ENCODE results near the gene CELF2.
A peak's percentile ranks its signal among the peaks of the same experiment; 100 is the strongest.

CELF2 gene

GRCh38 chr10:11004144-11005077 lies 13.3 kb upstream of the CELF2 start:
- DNase-seq, result no peak

GRCh38 chr10:11005725-11006427 lies 11.8 kb upstream of the CELF2 start:
- DNase-seq, result no peak

GRCh38 chr10:11006428-11006825 lies 11.2 kb upstream of the CELF2 start:
- DNase-seq, result no peak

GRCh38 chr10:11007476-11008020 lies 10.1 kb upstream of the CELF2 start:
- DNase-seq, result no peak

GRCh38 chr10:11009471-11010308 lies 8.0 kb upstream of the CELF2 start:
- DNase-seq, result peak in 1 of 2 donors; percentile 15

GRCh38 chr10:11010582-11010981 lies 7.1 kb upstream of the CELF2 start:
- no peak for DNase-seq

- no peak for DNase-seq
Measured at GRCh38 chr10:11011436-11011835, 6.2 kb upstream of the CELF2 start.

GRCh38 chr10:11011984-11012383 lies 5.7 kb upstream of the CELF2 start:
- DNase-seq, result no peak

- no peak for DNase-seq
Measured at GRCh38 chr10:11012421-11013295, 5.0 kb upstream of the CELF2 start.

GRCh38 chr10:11013836-11014235 lies 3.8 kb upstream of the CELF2 start:
- DNase-seq, result no peak

- DNase-seq, result no peak
Measured at GRCh38 chr10:11014671-11015445, 2.8 kb upstream of the CELF2 start.

GRCh38 chr10:11015446-11015934 lies 2.2 kb upstream of the CELF2 start:
- no peak for DNase-seq

- no peak for DNase-seq
Measured at GRCh38 chr10:11017000-11017569, 587 bp upstream of the CELF2 start.

GRCh38 chr10:11018432-11018841 lies 765 bp downstream of the CELF2 start:
- no peak for DNase-seq

- DNase-seq, result no peak
Measured at GRCh38 chr10:11018855-11019631, 1.4 kb downstream of the CELF2 start.

- no peak for DNase-seq
Measured at GRCh38 chr10:11019724-11020547, 2.3 kb downstream of the CELF2 start.

- DNase-seq, result no peak
Measured at GRCh38 chr10:11020548-11020942, 2.9 kb downstream of the CELF2 start.

- DNase-seq, result no peak
Measured at GRCh38 chr10:11022213-11022612, 4.5 kb downstream of the CELF2 start.
